PC-3 (cell line): ENCODE results near the gene TSKU.

Source experiments
- EZH2 ChIP-seq: fragments of 300-600 bp; sonication (generic); IDR thresholded peaks from one replicate; pipeline ENCODE4 v1.6.1; 2017; ENCODE audit warnings: antibody characterized with exemption, mild to moderate bottlenecking, low read length; ENCODE audit not compliant: unreplicated experiment
- EZH2phosphoT487 ChIP-seq: fragments of 300-600 bp; sonication (generic); IDR thresholded peaks from 2 replicates; pipeline ENCODE4 v1.6.1; 2018; ENCODE audit warnings: mild to moderate bottlenecking, antibody characterized with exemption, low read length, borderline replicate concordance
- TF ChIP-seq, protein P1 (sequence below): fragments of 300-600 bp; sonication (generic); conservative IDR thresholded peaks from 2 replicates; pipeline ENCODE4 v1.5.1; 2017; ENCODE audit warnings: antibody characterized with exemption, low read depth, mild to moderate bottlenecking, low read length

DNA sequence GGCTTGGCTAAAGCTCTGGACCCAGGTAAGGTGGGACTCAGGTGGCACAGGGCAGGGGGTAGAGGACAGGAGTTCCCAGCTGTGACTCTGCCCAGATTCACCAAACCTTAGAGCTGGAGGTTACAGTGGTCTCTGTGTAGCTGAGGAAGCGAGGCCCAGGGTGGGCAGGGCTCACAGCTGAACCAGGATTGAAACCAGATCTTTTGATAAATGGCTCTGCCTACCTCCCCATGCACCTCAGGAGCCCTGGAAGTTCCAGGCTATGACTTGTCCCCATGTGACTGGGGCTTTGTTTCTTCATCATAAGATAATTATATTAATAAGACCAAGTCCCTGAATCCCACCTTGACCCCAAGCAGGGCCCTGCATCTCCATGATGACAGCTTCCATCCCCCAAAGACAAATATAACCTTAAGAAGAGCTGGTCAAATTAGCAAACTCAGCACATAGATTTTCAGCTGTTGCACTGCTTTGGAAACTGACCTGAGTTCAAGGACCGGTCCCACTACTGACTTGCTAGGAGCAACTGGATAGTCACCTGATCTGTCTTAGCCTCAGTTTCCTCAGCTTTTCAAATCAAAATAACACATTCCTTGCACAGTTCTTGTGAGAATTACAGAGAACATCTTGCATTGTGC, 21.3 kb upstream of the TSKU start:
- TF ChIP-seq, protein P1, sequence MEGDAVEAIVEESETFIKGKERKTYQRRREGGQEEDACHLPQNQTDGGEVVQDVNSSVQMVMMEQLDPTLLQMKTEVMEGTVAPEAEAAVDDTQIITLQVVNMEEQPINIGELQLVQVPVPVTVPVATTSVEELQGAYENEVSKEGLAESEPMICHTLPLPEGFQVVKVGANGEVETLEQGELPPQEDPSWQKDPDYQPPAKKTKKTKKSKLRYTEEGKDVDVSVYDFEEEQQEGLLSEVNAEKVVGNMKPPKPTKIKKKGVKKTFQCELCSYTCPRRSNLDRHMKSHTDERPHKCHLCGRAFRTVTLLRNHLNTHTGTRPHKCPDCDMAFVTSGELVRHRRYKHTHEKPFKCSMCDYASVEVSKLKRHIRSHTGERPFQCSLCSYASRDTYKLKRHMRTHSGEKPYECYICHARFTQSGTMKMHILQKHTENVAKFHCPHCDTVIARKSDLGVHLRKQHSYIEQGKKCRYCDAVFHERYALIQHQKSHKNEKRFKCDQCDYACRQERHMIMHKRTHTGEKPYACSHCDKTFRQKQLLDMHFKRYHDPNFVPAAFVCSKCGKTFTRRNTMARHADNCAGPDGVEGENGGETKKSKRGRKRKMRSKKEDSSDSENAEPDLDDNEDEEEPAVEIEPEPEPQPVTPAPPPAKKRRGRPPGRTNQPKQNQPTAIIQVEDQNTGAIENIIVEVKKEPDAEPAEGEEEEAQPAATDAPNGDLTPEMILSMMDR: no peak
- no peak for TF ChIP-seq EZH2
- TF ChIP-seq EZH2phosphoT487: no peak
